K562 (cell line): ENCODE results near the gene ZNF219. TPM values are rescaled to one million over a fixed set of nuclear protein-coding genes. Genes with fewer than 3 reads are reported as not detected.
A peak's percentile ranks its signal among the peaks of the same experiment; 100 is the strongest.

ENCODE experiments used
- ATAC-seq: fragments of 200-7000 bp; cut with Tn5 transposase; 3 replicates; pipeline ENCODE4 v1.9.1; 2020; ENCODE audit warnings: moderate library complexity
- BruUV-seq: library from RNA; stranded (reverse); fragments of 400-500 nt; replicated peaks from 2 replicates; lab custom pipeline; 2021; lab: Mats Ljungman, UMichigan
- CTCF ChIA-PET: fragments of 300-600 bp; formaldehyde crosslinking; extraction: SDS; loops from one replicate; lab custom pipeline; 2021; ENCODE audit warnings: low intra/inter-chr PET ratio; lab: Yijun Ruan, JAX
- POLR2A ChIA-PET: fragments of 300-600, 350-650 bp; sonication (Branson Sonifier 250); formaldehyde crosslinking; extraction: SDS; loops from one replicate; lab custom pipeline; 2021; ENCODE audit warnings: antibody characterized with exemption, inconsistent platforms; lab: Yijun Ruan, JAX
- DNase-seq, 4 experiments: peaks; one replicate each; pipeline versions ENCODE4 v3.0.0 to v3.0.0-alpha.2; 2011 to 2018; ENCODE audit warnings: low spot score in 3 of 4, mixed read lengths in 3 of 4; ENCODE audit errors: extremely low read depth in 1 of 4
- FAIRE-seq: peaks from 2 replicates; lab custom pipeline; 2011; peaks lifted over from hg19 to GRCh38; lab: Jason Lieb, UNC
- H2AFZ ChIP-seq: 2 replicates; pipeline ENCODE4 v1.6.0; 2011; ENCODE audit warnings: low read depth, low read length, control low read depth, inconsistent platforms
- H3K27ac ChIP-seq: fragments of 200-600 bp; 3 replicates; pipeline ENCODE4 v1.8.0; 2011; ENCODE audit warnings: low read depth, mild to moderate bottlenecking, control low read depth, inconsistent platforms, low read length, moderate library complexity, mixed read lengths; ENCODE audit errors: extremely low read depth
- H3K27me3 ChIP-seq, 2 experiments: fragments of 300-600 bp in 1 of 2; 2 replicates in 1 of 2; 3 replicates in 1 of 2; pipeline versions ENCODE4 v1.6.0 to v1.8.0; 2011; ENCODE audit warnings: inconsistent platforms in 2 of 2, low read length in 2 of 2, mild to moderate bottlenecking in 1 of 2, mixed read lengths in 1 of 2, moderate library complexity in 1 of 2; ENCODE audit not compliant: control insufficient read depth in 2 of 2, insufficient read depth in 2 of 2
- H3K36me3 ChIP-seq: fragments of 300-600 bp; 3 replicates; pipeline ENCODE4 v1.8.0; 2011; ENCODE audit warnings: mild to moderate bottlenecking, low read length, inconsistent platforms; ENCODE audit not compliant: control insufficient read depth, insufficient read depth
- H3K4me1 ChIP-seq, 2 experiments: fragments of 200-600 bp in 1 of 2; replicated peaks in 1 of 2; 2 replicates in 1 of 2; 3 replicates in 1 of 2; pipeline versions ENCODE4 v1.5.1 to v1.8.0; 2011; ENCODE audit warnings: inconsistent platforms in 2 of 2, low read length in 2 of 2, mild to moderate bottlenecking in 1 of 2, mixed read lengths in 1 of 2, moderate library complexity in 1 of 2; ENCODE audit not compliant: control insufficient read depth in 2 of 2, insufficient read depth in 2 of 2
- H3K4me2 ChIP-seq: 2 replicates; pipeline ENCODE4 v1.6.1; 2011; ENCODE audit warnings: low read length, control low read depth, inconsistent platforms, mixed read lengths; ENCODE audit not compliant: insufficient read depth
- H3K4me3 ChIP-seq: fragments of 200-600 bp; sonication (generic), shearing (Covaris generic); 2 replicates; pipeline ENCODE4 v1.5.1; 2016; ENCODE audit warnings: control low read depth, inconsistent platforms
- H3K79me2 ChIP-seq: fragments of 200-600 bp; 3 replicates; pipeline ENCODE4 v1.8.0; 2011; ENCODE audit warnings: low read length, inconsistent platforms; ENCODE audit not compliant: control insufficient read depth, insufficient read depth
- H3K9ac ChIP-seq, 2 experiments: 2 replicates each; pipeline versions ENCODE4 v1.6.0 to v1.6.1; 2011; ENCODE audit warnings: low read depth in 2 of 2, low read length in 2 of 2, control low read depth in 1 of 2, inconsistent platforms in 1 of 2, mild to moderate bottlenecking in 1 of 2, mixed read lengths in 1 of 2; ENCODE audit not compliant: insufficient read depth in 1 of 2
- H3K9me1 ChIP-seq: one replicate; pipeline ENCODE4 v1.6.0; 2011; ENCODE audit warnings: inconsistent platforms, mild to moderate bottlenecking, low read length, moderate library complexity; ENCODE audit not compliant: control insufficient read depth, insufficient read depth
- H3K9me3 ChIP-seq: replicated peaks from 2 replicates; pipeline ENCODE4 v1.5.1; 2011; ENCODE audit warnings: low read depth, low read length, inconsistent platforms; ENCODE audit not compliant: control insufficient read depth, insufficient read depth
- H4K20me1 ChIP-seq: replicated peaks from 2 replicates; pipeline ENCODE4 v1.6.1; 2011; ENCODE audit warnings: low read length, inconsistent platforms, mixed read lengths; ENCODE audit not compliant: control insufficient read depth, insufficient read depth
- ARID4B ChIP-seq: sonication (generic); formaldehyde crosslinking; IDR thresholded peaks from 2 replicates; pipeline ENCODE4 v1.8.0; 2022; ENCODE audit warnings: mild to moderate bottlenecking, missing genetic modification reagents
- CC2D1A ChIP-seq: fragments of 450-650 bp; IDR thresholded peaks from 2 replicates; pipeline ENCODE4 v1.6.1; 2017; ENCODE audit warnings: mild to moderate bottlenecking
- MTF1 ChIP-seq: fragments of 250-450 bp; sonication (Bioruptor Pico); IDR thresholded peaks from 2 replicates; pipeline ENCODE4 v1.9.0; 2021; ENCODE audit warnings: moderate library complexity, mild to moderate bottlenecking, inconsistent platforms, borderline replicate concordance
- RBM14 ChIP-seq: fragments of 200-400 bp; formaldehyde crosslinking; IDR thresholded peaks from 2 replicates; pipeline ENCODE4 v1.6.1; 2018; ENCODE audit warnings: low read depth, mild to moderate bottlenecking, low read length, moderate library complexity, borderline replicate concordance; ENCODE audit not compliant: insufficient read depth
- SREBF1 ChIP-seq: fragments of 150-350 bp; IDR thresholded peaks from 2 replicates; pipeline ENCODE4 v1.6.1; 2014; ENCODE audit warnings: antibody characterized with exemption, low read depth, low read length, borderline replicate concordance
- ZFP36 ChIP-seq: fragments of 150-350 bp; IDR thresholded peaks from 2 replicates; pipeline ENCODE4 v1.6.1; 2018; ENCODE audit warnings: low read length, low read depth; ENCODE audit not compliant: partially characterized antibody
- ZFX ChIP-seq: sonication (generic); formaldehyde crosslinking; IDR thresholded peaks from 2 replicates; pipeline ENCODE4 v1.8.0; 2022; ENCODE audit warnings: mild to moderate bottlenecking, missing genetic modification reagents, moderate library complexity
- WGBS: fragments of 100-300 bp; shearing (Covaris generic); methylation state at CpG from one replicate; pipeline ENCODE4 v1.1.6; 2016; ENCODE audit warnings: low coverage, mixed read lengths; ENCODE audit not compliant: insufficient coverage; ENCODE audit errors: missing lambda C conversion rate; 5-methylcytosine and 5-hydroxymethylcytosine counted together
- in situ Hi-C: fragments of 300-500 bp; cut with MboI; formaldehyde crosslinking; loops from 4 replicates; pipeline ENCODE4 v1.15.0; 2018; ENCODE audit warnings: inconsistent platforms, mixed read lengths
- intact Hi-C: fragments of 100-400 bp; cut with micrococcal nuclease; formaldehyde crosslinking; loops from 2 replicates; pipeline ENCODE4 v1.14.2; 2022
- polyA plus RNA-seq, 8 experiments: library from polyadenylated mRNA; depleted of rRNA in 4 of 8; stranded (reverse) in 5 of 8; unstranded in 3 of 8; fragments of >200 nt; fragmentation: Nextera tagmentation in 2 of 8; fragmentation: Illumina TruSeq in 1 of 8; extraction: Ambion mirVana in 2 of 8; extraction: Trizol in 1 of 8; gene quantifications; 2 replicates each; pipeline versions ENCODE4 v1.2.1 to v1.2.3, GENCODE V29; 2011 to 2014; ENCODE audit warnings: inconsistent platforms in 1 of 8, missing spikeins in 1 of 8
- total RNA-seq, 7 experiments: library from RNA; depleted of rRNA in 6 of 7; stranded (reverse); fragments of >200 nt in 6 of 7; fragmentation: Illumina TruSeq in 2 of 7; extraction: Trizol in 2 of 7; gene quantifications; 2 replicates each; pipeline versions ENCODE4 v1.2.1 to v1.2.3, GENCODE V29; 2011 to 2021; ENCODE audit warnings: low replicate concordance in 1 of 7
- TF ChIP-seq, protein P1 (sequence below): sonication (generic); formaldehyde crosslinking; IDR thresholded peaks from 2 replicates; pipeline ENCODE4 v1.8.0; 2023; ENCODE audit warnings: mild to moderate bottlenecking, missing genetic modification reagents

The ZNF219 gene
- total and polyA plus RNA-seq, 9 of the 15 experiments (the other 6 are each of a cell fraction or from before 2014, with no cell fraction given): 0.29 to 10.6 (median 2.8) TPM

- ATAC-seq (no peak), FAIRE-seq (no peak), DNase-seq (no peak)
- WGBS: 52% methylated on average over 10 of the region's 11 CpGs
- Histone ChIP-seq H3K9me1 (no peaks in the 10 kb centered on the region), H3K27ac (no peak overlapping the region), H3K4me3 (no peak overlapping the region), H3K79me2 (no peaks in the 10 kb centered on the region), H3K9me3 (no peaks in the 10 kb centered on the region), H3K9ac (peak overlapping the region in 1 of 2 experiments; percentile 35; a peak in 1 of 4 replicates), H2AFZ (no peak overlapping the region), H4K20me1 (no peaks in the 10 kb centered on the region), H3K36me3 (no peaks in the 10 kb centered on the region), H3K4me1 (peaks cover 0 to 4% of the 10 kb centered on the region in 2 experiments; a peak in 2 of 5 replicates), H3K27me3 (no peaks in the 10 kb centered on the region), H3K4me2 (no peak overlapping the region)
- intact Hi-C loops: no loop called here
- ChIA-PET CTCF (no interaction called here), POLR2A (interaction anchor here (0.5 to 1.2 kb wide), 4 partner anchors 9 to 354 kb away, joined by 3 read pairs; no protein-coding TSS in a partner anchor)
- in situ Hi-C loops: no loop called here
- no TSS peak for BruUV-seq
- TF ChIP-seq CC2D1A (no peak), ARID4B (CRISPR knock-in tag) (no peak), SREBF1 (no peak), ZFX (CRISPR knock-in tag) (no peak), ZFP36 (no peak), MTF1 (no peak), RBM14 (no peak)
- TF ChIP-seq, protein P1, sequence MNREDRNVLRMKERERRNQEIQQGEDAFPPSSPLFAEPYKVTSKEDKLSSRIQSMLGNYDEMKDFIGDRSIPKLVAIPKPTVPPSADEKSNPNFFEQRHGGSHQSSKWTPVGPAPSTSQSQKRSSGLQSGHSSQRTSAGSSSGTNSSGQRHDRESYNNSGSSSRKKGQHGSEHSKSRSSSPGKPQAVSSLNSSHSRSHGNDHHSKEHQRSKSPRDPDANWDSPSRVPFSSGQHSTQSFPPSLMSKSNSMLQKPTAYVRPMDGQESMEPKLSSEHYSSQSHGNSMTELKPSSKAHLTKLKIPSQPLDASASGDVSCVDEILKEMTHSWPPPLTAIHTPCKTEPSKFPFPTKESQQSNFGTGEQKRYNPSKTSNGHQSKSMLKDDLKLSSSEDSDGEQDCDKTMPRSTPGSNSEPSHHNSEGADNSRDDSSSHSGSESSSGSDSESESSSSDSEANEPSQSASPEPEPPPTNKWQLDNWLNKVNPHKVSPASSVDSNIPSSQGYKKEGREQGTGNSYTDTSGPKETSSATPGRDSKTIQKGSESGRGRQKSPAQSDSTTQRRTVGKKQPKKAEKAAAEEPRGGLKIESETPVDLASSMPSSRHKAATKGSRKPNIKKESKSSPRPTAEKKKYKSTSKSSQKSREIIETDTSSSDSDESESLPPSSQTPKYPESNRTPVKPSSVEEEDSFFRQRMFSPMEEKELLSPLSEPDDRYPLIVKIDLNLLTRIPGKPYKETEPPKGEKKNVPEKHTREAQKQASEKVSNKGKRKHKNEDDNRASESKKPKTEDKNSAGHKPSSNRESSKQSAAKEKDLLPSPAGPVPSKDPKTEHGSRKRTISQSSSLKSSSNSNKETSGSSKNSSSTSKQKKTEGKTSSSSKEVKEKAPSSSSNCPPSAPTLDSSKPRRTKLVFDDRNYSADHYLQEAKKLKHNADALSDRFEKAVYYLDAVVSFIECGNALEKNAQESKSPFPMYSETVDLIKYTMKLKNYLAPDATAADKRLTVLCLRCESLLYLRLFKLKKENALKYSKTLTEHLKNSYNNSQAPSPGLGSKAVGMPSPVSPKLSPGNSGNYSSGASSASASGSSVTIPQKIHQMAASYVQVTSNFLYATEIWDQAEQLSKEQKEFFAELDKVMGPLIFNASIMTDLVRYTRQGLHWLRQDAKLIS (CRISPR knock-in tag): no peak
Measured at GRCh38 chr14:21083565-21084325, 14.7 kb downstream of the ZNF219 start.
